Central memory CD8-positive, alpha-beta T cell (primary cell): ENCODE results near the gene GOLIM4.
"Not testable (repeated sequence)": the region's sequence is repeated elsewhere in the genome, so short reads cannot be mapped to it uniquely, and the experiment has no call there.

Experiments used
- ATAC-seq: fragments of 150-1000 bp; cut with Tn5 transposase; replicated peaks from 2 replicates; pipeline ENCODE4 v1.10.0; 2022; ENCODE audit warnings: mild to moderate bottlenecking, moderate FRiP score, moderate number of reproducible peaks; ENCODE audit not compliant: poor library complexity, severe bottlenecking; ENCODE audit errors: extremely low read depth
- DNase-seq, 2 donors: peaks; one replicate each; pipeline ENCODE4 v3.0.0; 2021; ENCODE audit warnings: low spot score in 2 of 2
- H3K27ac Mint-ChIP-seq: one replicate; pipeline ENCODE4 v1.8.0; 2022; ENCODE audit warnings: low read depth, mild to moderate bottlenecking, moderate library complexity, mixed read lengths
- H3K27me3 Mint-ChIP-seq: one replicate; pipeline ENCODE4 v1.8.0; 2022; ENCODE audit warnings: mixed read lengths
- H3K36me3 Mint-ChIP-seq: one replicate; pipeline ENCODE4 v1.8.0; 2022; ENCODE audit warnings: mild to moderate bottlenecking, moderate library complexity, mixed read lengths; ENCODE audit not compliant: insufficient read depth
- H3K4me1 Mint-ChIP-seq: one replicate; pipeline ENCODE4 v1.8.0; 2022; ENCODE audit warnings: mixed read lengths
- H3K4me3 Mint-ChIP-seq: one replicate; pipeline ENCODE4 v1.8.0; 2022; ENCODE audit warnings: mild to moderate bottlenecking, moderate library complexity, mixed read lengths
- H3K9me3 Mint-ChIP-seq: one replicate; pipeline ENCODE4 v1.8.0; 2022; ENCODE audit warnings: mixed read lengths

The GOLIM4 gene

GRCh38 chr3:168095611-168096209 lies at the start of gene GOLIM4:
TSS of gene GOLIM4 (minus strand) at chr3:168095924. CDS start at chr3:168095285, 639 bp downstream.
- no peaks in the 10 kb centered on the region for H3K9me3 Mint-ChIP-seq
- H3K4me3 Mint-ChIP-seq = peak within 1 kb of the TSS; percentile 67
- no peaks in the 10 kb centered on the region for H3K4me1 Mint-ChIP-seq
- DNase-seq (peak; percentile 18 to 22), ATAC-seq (peak; percentile 56)
- no peaks in the 10 kb centered on the region for H3K36me3 Mint-ChIP-seq
- peaks cover 19% of the 10 kb centered on the region for H3K27me3 Mint-ChIP-seq
- H3K27ac Mint-ChIP-seq = no peak within 1 kb of the TSS

GRCh38 chr3:168141405-168141998 lies 45.8 kb upstream of the GOLIM4 start:
- H3K4me3 Mint-ChIP-seq = no peak overlapping the region
- DNase-seq (no peak), ATAC-seq (no peak)
- H3K4me1 Mint-ChIP-seq = no peaks in the 10 kb centered on the region
- no peak overlapping the region for H3K27ac Mint-ChIP-seq
- H3K27me3 Mint-ChIP-seq = no peaks in the 10 kb centered on the region
- H3K9me3 Mint-ChIP-seq = peaks cover 4% of the 10 kb centered on the region
- no peaks in the 10 kb centered on the region for H3K36me3 Mint-ChIP-seq

GRCh38 chr3:168139947-168140346 lies 44.2 kb upstream of the GOLIM4 start:
- H3K27ac Mint-ChIP-seq = no peak overlapping the region
- no peaks in the 10 kb centered on the region for H3K27me3 Mint-ChIP-seq
- no peak for DNase-seq
- H3K4me1 Mint-ChIP-seq = no peaks in the 10 kb centered on the region
- H3K36me3 Mint-ChIP-seq = no peaks in the 10 kb centered on the region
- ATAC-seq = no peak
- no peaks in the 10 kb centered on the region for H3K9me3 Mint-ChIP-seq
- H3K4me3 Mint-ChIP-seq = no peak overlapping the region

- Mint-ChIP-seq H3K36me3 (no peaks in the 10 kb centered on the region), H3K4me1 (no peaks in the 10 kb centered on the region), H3K9me3 (no peaks in the 10 kb centered on the region), H3K4me3 (no peak overlapping the region), H3K27ac (no peak overlapping the region), H3K27me3 (no peaks in the 10 kb centered on the region)
- ATAC-seq = no peak
- no peak for DNase-seq
Observed at GRCh38 chr3:168138421-168138820, 42.7 kb upstream of the GOLIM4 start.

GRCh38 chr3:168134931-168135330 lies 39.2 kb upstream of the GOLIM4 start:
- Mint-ChIP-seq H3K4me1 (no peaks in the 10 kb centered on the region), H3K27ac (no peak overlapping the region), H3K36me3 (no peaks in the 10 kb centered on the region), H3K27me3 (no peaks in the 10 kb centered on the region), H3K4me3 (no peak overlapping the region), H3K9me3 (peaks cover 5% of the 10 kb centered on the region)
- no peak for DNase-seq
- no peak for ATAC-seq

GRCh38 chr3:168130250-168130649 lies 34.5 kb upstream of the GOLIM4 start:
- ATAC-seq, H3K4me1 Mint-ChIP-seq, H3K9me3 Mint-ChIP-seq, H3K27me3 Mint-ChIP-seq, H3K27ac Mint-ChIP-seq, H3K4me3 Mint-ChIP-seq, H3K36me3 Mint-ChIP-seq, DNase-seq: not testable (repeated sequence)

GRCh38 chr3:168128463-168128862 lies 32.7 kb upstream of the GOLIM4 start:
- H3K4me3 Mint-ChIP-seq, ATAC-seq, H3K27me3 Mint-ChIP-seq, H3K9me3 Mint-ChIP-seq, H3K36me3 Mint-ChIP-seq, H3K4me1 Mint-ChIP-seq, H3K27ac Mint-ChIP-seq, DNase-seq: not testable (repeated sequence)

GRCh38 chr3:168127466-168127865 lies 31.7 kb upstream of the GOLIM4 start:
- no peak overlapping the region for H3K27ac Mint-ChIP-seq

GRCh38 chr3:168124791-168125190 lies 29.1 kb upstream of the GOLIM4 start:
- Mint-ChIP-seq H3K4me3 (no peak overlapping the region), H3K27ac (no peak overlapping the region), H3K4me1 (no peaks in the 10 kb centered on the region), H3K9me3 (no peaks in the 10 kb centered on the region), H3K36me3 (no peaks in the 10 kb centered on the region), H3K27me3 (peaks cover 10% of the 10 kb centered on the region)
- DNase-seq (no peak), ATAC-seq (no peak)

More at GRCh38 chr3:168127466-168127865, 31.7 kb upstream of the GOLIM4 start:
- Mint-ChIP-seq H3K4me1 (no peaks in the 10 kb centered on the region), H3K36me3 (no peaks in the 10 kb centered on the region), H3K27me3 (peaks cover 10% of the 10 kb centered on the region), H3K4me3 (no peak overlapping the region), H3K9me3 (peaks cover 5% of the 10 kb centered on the region)
- ATAC-seq (no peak), DNase-seq (no peak)

- ATAC-seq = no peak
- no peak overlapping the region for H3K4me3 Mint-ChIP-seq
- H3K27me3 Mint-ChIP-seq = peaks cover 10% of the 10 kb centered on the region
- H3K9me3 Mint-ChIP-seq = no peaks in the 10 kb centered on the region
- no peaks in the 10 kb centered on the region for H3K4me1 Mint-ChIP-seq
- H3K36me3 Mint-ChIP-seq = no peaks in the 10 kb centered on the region
- DNase-seq = no peak
- H3K27ac Mint-ChIP-seq = no peak overlapping the region
Observed at GRCh38 chr3:168124291-168124690, 28.6 kb upstream of the GOLIM4 start.

GRCh38 chr3:168123201-168124176 lies 27.8 kb upstream of the GOLIM4 start:
- ATAC-seq (no peak), DNase-seq (no peak)
- no peaks in the 10 kb centered on the region for H3K9me3 Mint-ChIP-seq
- no peak overlapping the region for H3K27ac Mint-ChIP-seq
- H3K36me3 Mint-ChIP-seq = no peaks in the 10 kb centered on the region
- H3K4me1 Mint-ChIP-seq = no peaks in the 10 kb centered on the region
- peaks cover 10% of the 10 kb centered on the region for H3K27me3 Mint-ChIP-seq
- no peak overlapping the region for H3K4me3 Mint-ChIP-seq

- H3K4me3 Mint-ChIP-seq = no peak overlapping the region
- H3K27me3 Mint-ChIP-seq = peaks cover 10% of the 10 kb centered on the region
- H3K9me3 Mint-ChIP-seq = no peaks in the 10 kb centered on the region
- DNase-seq (no peak), ATAC-seq (no peak)
- no peak overlapping the region for H3K27ac Mint-ChIP-seq
- H3K36me3 Mint-ChIP-seq = no peaks in the 10 kb centered on the region
- H3K4me1 Mint-ChIP-seq = no peaks in the 10 kb centered on the region
Observed at GRCh38 chr3:168121184-168122017, 25.7 kb upstream of the GOLIM4 start.
